Measurements from ENCODE around the gene THRAP3.

Gene THRAP3

GRCh38 chr1:36256558-36257374, 32.5 kb downstream of the THRAP3 start:
- TF ChIP-seq CTCF (IDR thresholded peaks at IDR 0.05; ENCODE audit: extremely low read depth, missing control alignments): no peak
- DNase-seq (ENCODE audit: low spot score): no peak

- TF ChIP-seq CTCF (IDR thresholded peaks at IDR 0.05; ENCODE audit: extremely low read depth, missing control alignments): no peak
- DNase-seq (ENCODE audit: low spot score): no peak
These were observed 33.1 kb downstream of the THRAP3 start for GRCh38 chr1:36257375-36257767.

DNA sequence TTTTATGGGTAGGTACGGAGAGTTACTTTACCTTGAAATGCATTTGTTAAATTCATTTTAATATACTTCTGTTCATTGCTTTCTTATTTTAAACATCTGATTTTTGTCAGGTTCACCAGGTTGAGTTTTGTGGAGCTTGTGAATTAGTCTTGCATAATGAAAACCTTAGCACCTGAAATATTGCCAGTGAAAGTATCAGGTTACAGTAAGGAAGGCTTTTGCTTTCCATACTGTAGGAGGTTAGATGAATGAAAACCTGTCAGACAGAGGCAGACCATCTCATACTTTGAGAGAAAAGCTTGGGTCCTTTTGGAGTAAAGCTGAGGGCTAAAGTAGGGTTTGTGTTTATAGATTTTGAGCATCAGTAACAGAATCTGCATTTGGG, 34.7 kb downstream of the THRAP3 start:
- DNase-seq (ENCODE audit: low spot score): no peak
- TF ChIP-seq CTCF (IDR thresholded peaks at IDR 0.05; ENCODE audit: extremely low read depth, missing control alignments): no peak

- no peak for DNase-seq (ENCODE audit: low spot score)
- no peak for TF ChIP-seq CTCF (IDR thresholded peaks at IDR 0.05; ENCODE audit: extremely low read depth, missing control alignments)
These were observed 44.7 kb downstream of the THRAP3 start for GRCh38 chr1:36268981-36269380.

DNA sequence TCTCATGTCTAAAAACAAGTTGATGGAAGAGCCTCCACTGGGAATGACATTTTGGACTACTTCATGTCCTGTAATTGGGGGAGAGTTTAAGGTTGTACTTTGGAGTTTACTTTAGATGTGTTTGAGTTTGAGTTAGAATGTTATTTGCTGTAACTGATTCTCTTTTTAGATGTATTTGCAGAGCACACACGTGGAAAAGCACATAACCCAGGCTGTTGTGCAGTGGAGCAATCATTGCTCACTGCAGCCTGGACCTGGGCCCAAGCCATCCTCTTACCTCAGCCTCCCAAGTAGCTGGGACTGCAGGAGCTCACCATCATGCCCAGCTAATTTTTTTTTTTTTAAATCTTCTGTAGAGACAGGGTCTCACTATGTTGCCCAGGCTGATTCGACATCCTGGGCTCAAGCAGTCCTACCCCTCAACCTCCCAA, 45.2 kb downstream of the THRAP3 start:
- no peak for TF ChIP-seq CTCF (IDR thresholded peaks at IDR 0.05; ENCODE audit: extremely low read depth, missing control alignments)
- DNase-seq (ENCODE audit: low spot score): no peak

- DNase-seq (ENCODE audit: low spot score): no peak
- no peak for TF ChIP-seq CTCF (IDR thresholded peaks at IDR 0.05; ENCODE audit: extremely low read depth, missing control alignments)
These were observed 48.8 kb downstream of the THRAP3 start for GRCh38 chr1:36273024-36273423.

GRCh38 chr1:36274201-36274600, 50.0 kb downstream of the THRAP3 start:
- no peak for TF ChIP-seq CTCF (IDR thresholded peaks at IDR 0.05; ENCODE audit: extremely low read depth, missing control alignments)
- no peak for DNase-seq (ENCODE audit: low spot score)

Measured in GM20000 (cell line).